Prostate gland (tissue), 2 donors: ENCODE results near the gene RUNX3.

ENCODE experiments used
- CTCF ChIP-seq, 4 experiments: fragments of 200-600 bp in 2 of 4; fragments of 450-650 bp in 2 of 4; sonication (generic) in 2 of 4; IDR thresholded peaks; 1 replicate in 3 of 4; 2 replicates in 1 of 4; pipeline ENCODE4 v1.5.1; 2016 to 2019; ENCODE audit warnings: antibody characterized with exemption in 4 of 4, mild to moderate bottlenecking in 2 of 4, moderate library complexity in 2 of 4
- POLR2A ChIP-seq: fragments of 450-650 bp; IDR thresholded peaks from one replicate; pipeline ENCODE4 v1.6.1; 2016; ENCODE audit warnings: antibody characterized with exemption, mild to moderate bottlenecking
- POLR2AphosphoS5 ChIP-seq: sonication (generic); formaldehyde crosslinking; IDR thresholded peaks from one replicate; pipeline ENCODE4 v1.6.1; 2017; ENCODE audit warnings: antibody characterized with exemption

- TF ChIP-seq CTCF (IDR thresholded peaks at IDR 0.05) (no peak), POLR2A (no peak), POLR2AphosphoS5 (no peak)
These were observed 24.6 kb upstream of the RUNX3 start for GRCh38 chr1:24954631-24955030.
